Adrenal gland (tissue), 5 donors: ENCODE measurements around the gene SHROOM2.

Experiments used
- CTCF ChIP-seq, 6 experiments: fragments of 450-650 bp in 4 of 6; fragments of 200-600 bp in 2 of 6; sonication (generic) in 1 of 6; IDR thresholded peaks; 1 replicate in 5 of 6; 2 replicates in 1 of 6; pipeline versions ENCODE4 v1.5.1 to v1.8.0; 2016 to 2021; ENCODE audit warnings: antibody characterized with exemption in 6 of 6, mild to moderate bottlenecking in 2 of 6, moderate library complexity in 1 of 6
- POLR2A ChIP-seq, 2 donors: fragments of 450-650 bp; IDR thresholded peaks; one replicate each; pipeline ENCODE4 v1.6.1; 2017; ENCODE audit warnings: antibody characterized with exemption in 2 of 2, mild to moderate bottlenecking in 2 of 2, moderate library complexity in 1 of 2
- donor health status: DM: no; HTN: no; CAD: no.

- TF ChIP-seq CTCF (IDR thresholded peaks at IDR 0.05) (no peak), POLR2A (IDR thresholded peaks at IDR 0.05) (no peak)
Observed at GRCh38 chrX:9937761-9938160, 151.5 kb downstream of the SHROOM2 start.
